ENCODE data around the gene EHMT1. TPM values are rescaled to one million over a fixed set of nuclear protein-coding genes. Genes with fewer than 3 reads are reported as not detected.

The EHMT1 gene
- total RNA-seq, 1 experiment from 2014 or later = 112 TPM

DNA sequence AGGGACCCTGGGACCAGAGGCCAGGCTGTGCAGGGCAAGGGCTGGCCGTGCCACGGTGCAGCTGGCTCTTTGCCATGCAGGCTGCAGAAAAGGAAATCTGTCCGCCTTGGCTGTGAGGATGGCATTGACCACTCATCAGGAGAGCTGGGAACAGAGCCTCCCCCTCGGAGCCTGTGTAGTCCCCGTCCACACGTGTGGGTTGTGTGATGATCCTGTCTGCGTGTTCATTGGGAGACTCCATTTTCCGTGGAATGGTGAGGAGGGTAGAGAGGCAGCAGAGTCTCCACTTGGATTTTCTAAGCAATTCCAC is 47.7 kb downstream of the EHMT1 start:
- no CpG with 5 or more reads among the region's 8 CpGs for WGBS (ENCODE audit: extremely low coverage, insufficient read length, low lambda C conversion rate)
- Histone ChIP-seq H3K18ac (ENCODE audit: insufficient read length, low read depth, low read length) (peak overlapping the region; percentile 85), H3K4me1 (ENCODE audit: insufficient read depth, low read length) (peaks cover 24% of the 10 kb centered on the region; the same call in 1 of the 2 replicates), H3K79me1 (ENCODE audit: insufficient read depth, low read depth, low read length, poor library complexity, severe bottlenecking) (no peaks in the 10 kb centered on the region), H3K4ac (ENCODE audit: low read depth, low read length) (peak overlapping the region; percentile 82), H2BK120ac (ENCODE audit: low read depth, low read length, poor library complexity, severe bottlenecking) (no peak overlapping the region), H4K20me1 (ENCODE audit: control insufficient read depth, insufficient read depth, insufficient read length) (peaks cover 4% of the 10 kb centered on the region), H4K5ac (ENCODE audit: insufficient read length, low read depth, low read length) (peak overlapping the region; percentile 72), H2AK5ac (ENCODE audit: insufficient read length, low read length) (peak overlapping the region; percentile 79), H3K23ac (ENCODE audit: insufficient read length, low read depth, low read length) (no peak overlapping the region), H4K8ac (replicated peaks; ENCODE audit: insufficient read length, low read depth, low read length) (no peak overlapping the region), H3K23me2 (ENCODE audit: insufficient read length, low read depth, low read length, poor library complexity, severe bottlenecking) (peaks cover 4% of the 10 kb centered on the region), H2AFZ (ENCODE audit: low read length) (no peak overlapping the region), H3K4me2 (ENCODE audit: insufficient read depth, insufficient read length, low read length) (peak overlapping the region; percentile 1), H3K14ac (ENCODE audit: insufficient read depth, low read length) (peak overlapping the region; percentile 85), H3K9ac (ENCODE audit: extremely low read depth, insufficient read length, low read length) (peak overlapping the region; percentile 33), H3K79me2 (ENCODE audit: insufficient read depth, low read length) (peaks cover 13% of the 10 kb centered on the region; the same call in 1 of the 2 replicates), H2BK12ac (ENCODE audit: insufficient read length, low read depth, low read length) (peak overlapping the region; percentile 91), H3K27ac (ENCODE audit: insufficient read length, low read depth, low read length) (peak overlapping the region; percentile 78), H3T11ph (ENCODE audit: low read length) (peak overlapping the region; percentile 54), H3K9me3 (ENCODE audit: control insufficient read depth, low read depth, low read length) (no peaks in the 10 kb centered on the region), H2BK20ac (ENCODE audit: low read depth, low read length, poor library complexity, severe bottlenecking) (no peak overlapping the region), H2BK5ac (ENCODE audit: insufficient read length, low read length) (peak overlapping the region; percentile 4), H2BK15ac (ENCODE audit: low read depth, low read length) (no peak overlapping the region), H4K91ac (ENCODE audit: insufficient read length, low read depth, low read length) (peak overlapping the region; percentile 95), H3K27me3 (ENCODE audit: insufficient read depth, low read length) (no peaks in the 10 kb centered on the region), H3K56ac (ENCODE audit: insufficient read length, low read depth, low read length) (no peak overlapping the region)
- DNase-seq = no peak
- H3K27me3 Mint-ChIP-seq (ENCODE audit: low read depth) = no peaks in the 10 kb centered on the region
- H3K9me3 Mint-ChIP-seq = no peaks in the 10 kb centered on the region; a peak in 2 of 5 replicates
- peaks cover 10 to 25% (median 23%) of the 10 kb centered on the region in 3 experiments for H3K36me3 Mint-ChIP-seq (ENCODE audit: insufficient read depth in 1 of 3, low read depth in 3 of 3)
- peaks cover 74 to 84% of the 10 kb centered on the region in 2 experiments for H3K4me1 Mint-ChIP-seq
- H3K27ac Mint-ChIP-seq = peak overlapping the region; percentile 96 to 98 (median 98)
- TF ChIP-seq, protein P1, sequence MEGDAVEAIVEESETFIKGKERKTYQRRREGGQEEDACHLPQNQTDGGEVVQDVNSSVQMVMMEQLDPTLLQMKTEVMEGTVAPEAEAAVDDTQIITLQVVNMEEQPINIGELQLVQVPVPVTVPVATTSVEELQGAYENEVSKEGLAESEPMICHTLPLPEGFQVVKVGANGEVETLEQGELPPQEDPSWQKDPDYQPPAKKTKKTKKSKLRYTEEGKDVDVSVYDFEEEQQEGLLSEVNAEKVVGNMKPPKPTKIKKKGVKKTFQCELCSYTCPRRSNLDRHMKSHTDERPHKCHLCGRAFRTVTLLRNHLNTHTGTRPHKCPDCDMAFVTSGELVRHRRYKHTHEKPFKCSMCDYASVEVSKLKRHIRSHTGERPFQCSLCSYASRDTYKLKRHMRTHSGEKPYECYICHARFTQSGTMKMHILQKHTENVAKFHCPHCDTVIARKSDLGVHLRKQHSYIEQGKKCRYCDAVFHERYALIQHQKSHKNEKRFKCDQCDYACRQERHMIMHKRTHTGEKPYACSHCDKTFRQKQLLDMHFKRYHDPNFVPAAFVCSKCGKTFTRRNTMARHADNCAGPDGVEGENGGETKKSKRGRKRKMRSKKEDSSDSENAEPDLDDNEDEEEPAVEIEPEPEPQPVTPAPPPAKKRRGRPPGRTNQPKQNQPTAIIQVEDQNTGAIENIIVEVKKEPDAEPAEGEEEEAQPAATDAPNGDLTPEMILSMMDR (conservative IDR thresholded peaks at IDR 0.05) = no peak
- H3K4me3 Mint-ChIP-seq = peak overlapping the region; percentile 40 to 46; a peak in 3 of 5 replicates

Measured in H9 (cell line).